GM18868 (cell line): ENCODE measurements around the gene CNTN3.

Experiments
- ATAC-seq: cut with Tn5 transposase; IDR thresholded peaks from one replicate; pipeline ENCODE4 v1.9.1; 2021; ENCODE audit warnings: mild to moderate bottlenecking, moderate library complexity; ENCODE audit not compliant: unreplicated experiment

Gene CNTN3

GRCh38 chr3:74614107-74614967, at the start of gene CNTN3:
TSS of gene CNTN3 (minus strand) at chr3:74614659. CDS start at chr3:74521112, 93,547 bp downstream.
- no peak for ATAC-seq

- no peak for ATAC-seq
These were observed 48.7 kb upstream of the CNTN3 start for GRCh38 chr3:74663178-74663577.

GRCh38 chr3:74661672-74662071, 47.2 kb upstream of the CNTN3 start:
- ATAC-seq = no peak

- ATAC-seq = no peak
These were observed 37.4 kb upstream of the CNTN3 start for GRCh38 chr3:74651885-74652284.

GRCh38 chr3:74651292-74651691, 36.8 kb upstream of the CNTN3 start:
- no peak for ATAC-seq

- no peak for ATAC-seq
These were observed 33.6 kb upstream of the CNTN3 start for GRCh38 chr3:74648107-74648506.

GRCh38 chr3:74646094-74646493, 31.6 kb upstream of the CNTN3 start:
- no peak for ATAC-seq

GRCh38 chr3:74643636-74644035, 29.2 kb upstream of the CNTN3 start:
- no peak for ATAC-seq

GRCh38 chr3:74642876-74643275, 28.4 kb upstream of the CNTN3 start:
- ATAC-seq = no peak

GRCh38 chr3:74640211-74640610, 25.8 kb upstream of the CNTN3 start:
- ATAC-seq = no peak

GRCh38 chr3:74639681-74640080, 25.2 kb upstream of the CNTN3 start:
- no peak for ATAC-seq

GRCh38 chr3:74636981-74637380, 22.5 kb upstream of the CNTN3 start:
- no peak for ATAC-seq

- no peak for ATAC-seq
These were observed 18.6 kb upstream of the CNTN3 start for GRCh38 chr3:74633021-74633420.

GRCh38 chr3:74631351-74632140, 17.1 kb upstream of the CNTN3 start:
- no peak for ATAC-seq

GRCh38 chr3:74630602-74631001, 16.1 kb upstream of the CNTN3 start:
- no peak for ATAC-seq

- no peak for ATAC-seq
These were observed 11.6 kb upstream of the CNTN3 start for GRCh38 chr3:74626011-74626410.

- ATAC-seq = no peak
These were observed 9.8 kb upstream of the CNTN3 start for GRCh38 chr3:74624301-74624700.

- ATAC-seq = no peak
These were observed 8.9 kb upstream of the CNTN3 start for GRCh38 chr3:74623261-74623836.

- ATAC-seq = no peak
These were observed 7.1 kb upstream of the CNTN3 start for GRCh38 chr3:74621581-74621980.

GRCh38 chr3:74617776-74618175, 3.3 kb upstream of the CNTN3 start:
- ATAC-seq = no peak

- no peak for ATAC-seq
These were observed 845 bp downstream of the CNTN3 start for GRCh38 chr3:74613521-74614106.
